Measurements from ENCODE around the gene GDPD5.

GDPD5 gene

GRCh38 chr11:75408957-75409219 is 116.9 kb downstream of the GDPD5 start:
- in situ Hi-C loops (cut with HindIII; ENCODE audit: low sequenced_read_pairs) = no loop called here

GRCh38 chr11:75406338-75406777 is 119.4 kb downstream of the GDPD5 start:
- in situ Hi-C loops (cut with HindIII; ENCODE audit: low sequenced_read_pairs) = no loop called here

GRCh38 chr11:75403983-75404658 is 121.6 kb downstream of the GDPD5 start:
- in situ Hi-C loops (cut with HindIII; ENCODE audit: low sequenced_read_pairs) = loop anchor here (5.0 kb wide), 1 partner anchor 67 kb away; no protein-coding TSS in a partner anchor

GRCh38 chr11:75403037-75403436 is 122.7 kb downstream of the GDPD5 start:
- in situ Hi-C loops (cut with HindIII; ENCODE audit: low sequenced_read_pairs) = loop anchor here (5.0 kb wide), 1 partner anchor 66 kb away; no protein-coding TSS in a partner anchor

GRCh38 chr11:75402002-75402773 is 123.6 kb downstream of the GDPD5 start:
- in situ Hi-C loops (cut with HindIII; ENCODE audit: low sequenced_read_pairs) = loop anchor here (5.0 kb wide), 1 partner anchor 65 kb away; no protein-coding TSS in a partner anchor

GRCh38 chr11:75400146-75400865 is 125.4 kb downstream of the GDPD5 start:
- in situ Hi-C loops (cut with HindIII; ENCODE audit: low sequenced_read_pairs) = loop anchor here (5.0 kb wide), 1 partner anchor 63 kb away; no protein-coding TSS in a partner anchor

- in situ Hi-C loops (cut with HindIII; ENCODE audit: low sequenced_read_pairs) = loop anchor here (5.0 kb wide), 1 partner anchor 62 kb away; no protein-coding TSS in a partner anchor
These were observed 126.2 kb downstream of the GDPD5 start, which contains the start of gene RPS3 for GRCh38 chr11:75399344-75400145. Gene RPS3 (plus strand): TSS chr11:75399518. CDS start chr11:75399548, 30 bp downstream.

DNA sequence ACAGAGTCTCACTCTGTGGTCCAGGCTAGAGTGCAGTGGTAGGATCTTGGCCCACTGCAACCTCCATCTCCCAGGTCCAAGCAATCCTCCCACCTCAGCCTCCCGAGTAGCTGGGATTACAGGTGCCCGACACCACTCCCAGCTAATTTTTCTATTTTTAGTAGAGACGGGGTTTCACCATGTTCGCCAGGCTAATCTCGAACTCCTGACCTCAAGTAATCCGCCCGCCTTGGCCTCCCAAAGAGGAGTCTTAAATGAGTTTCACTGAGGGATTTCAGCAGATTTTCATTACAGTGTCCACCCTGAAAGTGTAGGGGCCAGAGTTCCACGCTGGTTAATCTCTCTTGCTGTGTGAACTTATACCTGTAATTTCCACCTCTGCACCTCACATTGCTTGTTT is 126.8 kb downstream of the GDPD5 start:
- in situ Hi-C loops (cut with HindIII; ENCODE audit: low sequenced_read_pairs) = no loop called here

- in situ Hi-C loops (cut with HindIII; ENCODE audit: low sequenced_read_pairs) = no loop called here
These were observed 131.5 kb downstream of the GDPD5 start for GRCh38 chr11:75394085-75394840.

DNA sequence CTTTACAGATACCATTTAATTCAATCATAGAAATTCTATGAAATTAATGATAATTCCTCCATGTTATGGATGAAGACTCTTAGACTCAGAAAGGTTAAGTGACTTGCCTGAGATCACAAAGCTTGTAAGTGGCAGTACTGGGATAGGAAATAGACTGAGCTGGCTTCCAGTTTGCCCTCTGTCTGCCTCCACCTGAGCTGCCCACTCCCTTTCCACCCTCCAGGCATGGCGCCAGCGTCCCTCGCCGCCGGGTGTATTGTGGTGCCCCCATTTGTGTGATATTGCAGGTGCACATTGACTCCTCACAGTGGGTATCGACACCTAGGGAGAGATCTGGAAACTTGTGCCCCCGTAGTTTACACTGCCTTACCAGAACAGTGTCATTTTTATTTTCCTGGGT is 135.8 kb downstream of the GDPD5 start:
- in situ Hi-C loops (cut with HindIII; ENCODE audit: low sequenced_read_pairs) = loop anchor here (5.0 to 10.0 kb wide), 2 partner anchors 37 to 55 kb away; no protein-coding TSS in a partner anchor

DNA sequence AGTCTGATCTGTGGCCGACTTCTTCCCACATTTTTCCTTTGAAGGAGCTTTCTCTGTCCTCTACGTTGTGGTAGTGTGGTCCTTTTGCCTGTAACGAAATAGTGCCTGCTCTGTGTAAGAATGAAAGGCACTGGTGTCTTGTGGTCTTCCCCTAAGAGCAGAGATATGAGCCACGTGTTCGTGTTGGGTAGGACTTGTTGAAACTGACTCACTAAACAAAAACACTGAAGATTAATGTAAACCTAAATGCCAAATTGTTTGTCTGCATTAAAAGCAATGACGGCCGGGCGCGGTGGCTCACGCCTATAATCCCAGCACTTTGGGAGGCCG is 136.5 kb downstream of the GDPD5 start:
- in situ Hi-C loops (cut with HindIII; ENCODE audit: low sequenced_read_pairs) = loop anchor here (5.0 to 10.0 kb wide), 2 partner anchors 38 to 54 kb away; no protein-coding TSS in a partner anchor

GRCh38 chr11:75388386-75389275 is 137.1 kb downstream of the GDPD5 start:
- in situ Hi-C loops (cut with HindIII; ENCODE audit: low sequenced_read_pairs) = loop anchor here (5.0 to 10.0 kb wide), 2 partner anchors 39 to 54 kb away; no protein-coding TSS in a partner anchor

DNA sequence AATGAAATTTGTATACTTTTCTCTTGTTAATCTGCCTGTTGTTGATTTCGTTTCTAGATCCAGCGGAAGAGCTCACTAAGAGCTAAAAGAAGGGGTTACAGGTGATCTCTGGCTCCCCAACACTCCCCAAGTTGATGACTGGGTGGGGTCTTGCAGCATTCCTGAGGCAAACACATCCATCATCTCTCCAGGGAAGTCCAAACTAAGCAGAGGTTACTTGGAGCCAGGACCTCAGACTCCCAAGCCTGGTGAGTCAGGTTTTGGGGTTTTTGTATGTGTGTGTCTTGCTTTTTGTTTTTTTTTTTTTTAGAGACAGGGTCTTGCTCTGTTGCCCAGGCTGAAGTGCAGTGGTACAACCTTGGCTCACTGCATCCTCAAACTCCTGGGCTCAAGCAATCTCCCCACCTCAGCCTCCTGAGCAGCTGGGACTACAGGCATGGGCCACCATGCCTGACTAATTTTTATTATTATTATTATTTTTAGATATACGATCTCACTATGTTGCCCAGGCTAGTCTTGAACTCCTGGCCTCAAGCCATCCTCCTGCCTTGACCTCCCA is 137.9 kb downstream of the GDPD5 start:
- in situ Hi-C loops (cut with HindIII; ENCODE audit: low sequenced_read_pairs) = loop anchor here (5.0 to 10.0 kb wide), 2 partner anchors 39 to 53 kb away; no protein-coding TSS in a partner anchor

- in situ Hi-C loops (cut with HindIII; ENCODE audit: low sequenced_read_pairs) = loop anchor here (5.0 to 10.0 kb wide), 2 partner anchors 40 to 52 kb away; no protein-coding TSS in a partner anchor
These were observed 138.7 kb downstream of the GDPD5 start for GRCh38 chr11:75386942-75387630.

Data from endothelial cell of hepatic sinusoid (primary cell).